ENCODE data around the gene EFNA5. TPM values are rescaled to one million over a fixed set of nuclear protein-coding genes. Genes with fewer than 3 reads are reported as not detected.

Gene EFNA5
- total RNA-seq, 1 experiment from 2014 or later, result 216 TPM

GRCh38 chr5:107602896-107603295, 67.8 kb downstream of the EFNA5 start:
- DNase-seq, result no peak
- Mint-ChIP-seq H3K36me3 (ENCODE audit: insufficient read depth, unreplicated experiment) (peaks cover 9% of the 10 kb centered on the region), H3K27me3 (ENCODE audit: unreplicated experiment) (no peaks in the 10 kb centered on the region), H3K9me3 (ENCODE audit: low read depth, unreplicated experiment) (no peaks in the 10 kb centered on the region), H3K4me1 (ENCODE audit: low read depth, unreplicated experiment) (peaks cover 87% of the 10 kb centered on the region), H3K27ac (ENCODE audit: unreplicated experiment) (no peak overlapping the region), H3K4me3 (ENCODE audit: low read depth, unreplicated experiment) (no peak overlapping the region)
- BruUV-seq (replicated peaks), result no TSS peak
- CTCF ChIA-PET, result interaction anchor here (1.2 kb wide), 2 partner anchors 9 to 11 kb away, joined by 3 read pairs; no protein-coding TSS in a partner anchor
- TF ChIP-seq CTCF (IDR thresholded peaks at IDR 0.05; ENCODE audit: unreplicated experiment), result no peak
- intact Hi-C loops (cut with micrococcal nuclease; ENCODE audit: unreplicated experiment), result no loop called here

GRCh38 chr5:107601076-107601475, 69.7 kb downstream of the EFNA5 start:
- no peak for DNase-seq
- Mint-ChIP-seq H3K27me3 (ENCODE audit: unreplicated experiment) (no peaks in the 10 kb centered on the region), H3K9me3 (ENCODE audit: low read depth, unreplicated experiment) (no peaks in the 10 kb centered on the region), H3K27ac (ENCODE audit: unreplicated experiment) (no peak overlapping the region), H3K4me3 (ENCODE audit: low read depth, unreplicated experiment) (no peak overlapping the region), H3K4me1 (ENCODE audit: low read depth, unreplicated experiment) (peaks cover 68% of the 10 kb centered on the region), H3K36me3 (ENCODE audit: insufficient read depth, unreplicated experiment) (peaks cover 6% of the 10 kb centered on the region)
- intact Hi-C loops (cut with micrococcal nuclease; ENCODE audit: unreplicated experiment), result no loop called here
- no peak for TF ChIP-seq CTCF (IDR thresholded peaks at IDR 0.05; ENCODE audit: unreplicated experiment)
- CTCF ChIA-PET, result interaction anchor here (0.6 to 0.8 kb wide), 2 partner anchors 22 to 29 kb away, joined by 3 read pairs; no protein-coding TSS in a partner anchor
- BruUV-seq (replicated peaks), result no TSS peak

GRCh38 chr5:107598958-107599357, 71.8 kb downstream of the EFNA5 start:
- no TSS peak for BruUV-seq (replicated peaks)
- Mint-ChIP-seq H3K9me3 (ENCODE audit: low read depth, unreplicated experiment) (no peaks in the 10 kb centered on the region), H3K36me3 (ENCODE audit: insufficient read depth, unreplicated experiment) (peaks cover 10% of the 10 kb centered on the region), H3K27me3 (ENCODE audit: unreplicated experiment) (no peaks in the 10 kb centered on the region), H3K4me3 (ENCODE audit: low read depth, unreplicated experiment) (peak overlapping the region; percentile 7), H3K4me1 (ENCODE audit: low read depth, unreplicated experiment) (peaks cover 62% of the 10 kb centered on the region), H3K27ac (ENCODE audit: unreplicated experiment) (no peak overlapping the region)
- no peak for TF ChIP-seq CTCF (IDR thresholded peaks at IDR 0.05; ENCODE audit: unreplicated experiment)
- CTCF ChIA-PET, result interaction anchor here (0.7 to 1.9 kb wide), 2 partner anchors 9 to 120 kb away, joined by 3 to 5 read pairs; no protein-coding TSS in a partner anchor
- intact Hi-C loops (cut with micrococcal nuclease; ENCODE audit: unreplicated experiment), result no loop called here
- DNase-seq, result no peak

GRCh38 chr5:107597803-107598202, 72.9 kb downstream of the EFNA5 start:
- H3K36me3 Mint-ChIP-seq (ENCODE audit: insufficient read depth, unreplicated experiment), result peaks cover 18% of the 10 kb centered on the region
- intact Hi-C loops (cut with micrococcal nuclease; ENCODE audit: unreplicated experiment), result no loop called here
- BruUV-seq (replicated peaks), result no TSS peak
- CTCF ChIA-PET, result no interaction called here
- H3K9me3 Mint-ChIP-seq (ENCODE audit: low read depth, unreplicated experiment), result no peaks in the 10 kb centered on the region
- DNase-seq, result no peak
- TF ChIP-seq CTCF (IDR thresholded peaks at IDR 0.05; ENCODE audit: unreplicated experiment), result no peak
- peaks cover 65% of the 10 kb centered on the region for H3K4me1 Mint-ChIP-seq (ENCODE audit: low read depth, unreplicated experiment)
- H3K27ac Mint-ChIP-seq (ENCODE audit: unreplicated experiment), result no peak overlapping the region
- no peak overlapping the region for H3K4me3 Mint-ChIP-seq (ENCODE audit: low read depth, unreplicated experiment)
- H3K27me3 Mint-ChIP-seq (ENCODE audit: unreplicated experiment), result no peaks in the 10 kb centered on the region

All from Calu3 (cell line).